K562 (cell line): ENCODE results near the gene CCDC9B.

Experiments used
- CHD4 ChIP-seq: fragments of 200-600 bp; sonication (generic); IDR thresholded peaks from 3 replicates; pipeline ENCODE4 v1.6.1; 2012; ENCODE audit warnings: low read depth, mild to moderate bottlenecking, mixed read lengths, low read length, inconsistent platforms; ENCODE audit not compliant: insufficient read depth, insufficient replicate concordance, poor library complexity, severe bottlenecking
- CTCF ChIP-seq, 3 experiments: IDR thresholded peaks in 2 of 3; conservative IDR thresholded peaks in 1 of 3; 2 replicates each; pipeline ENCODE4 v1.5.1; 2011 to 2012; ENCODE audit warnings: low read length in 3 of 3, mild to moderate bottlenecking in 3 of 3, control low read depth in 2 of 3, improper control_type of control experiment in 1 of 3, inconsistent platforms in 1 of 3, low read depth in 1 of 3, mixed read lengths in 1 of 3, moderate library complexity in 1 of 3; ENCODE audit not compliant: insufficient read depth in 2 of 3
- HMGN3 ChIP-seq: IDR thresholded peaks from 2 replicates; pipeline ENCODE4 v1.6.1; 2011; ENCODE audit warnings: borderline replicate concordance, low read depth, mild to moderate bottlenecking, mixed read lengths, low read length; ENCODE audit not compliant: insufficient read length; ENCODE audit errors: extremely low read depth
- TCF7 ChIP-seq: sonication (generic); IDR thresholded peaks from 2 replicates; pipeline ENCODE4 v1.6.1; 2016; ENCODE audit warnings: antibody characterized with exemption, borderline replicate concordance
- ZFP1 ChIP-seq: fragments of 450-650 bp; formaldehyde crosslinking; IDR thresholded peaks from 2 replicates; pipeline ENCODE4 v1.4.0; 2020; ENCODE audit warnings: mild to moderate bottlenecking, mixed read lengths
- ZNF444 ChIP-seq: fragments of 250-450 bp; sonication (Bioruptor Pico); IDR thresholded peaks from 2 replicates; pipeline ENCODE4 v1.4.0; 2020; ENCODE audit warnings: mild to moderate bottlenecking, moderate library complexity
- ZNF551 ChIP-seq: fragments of 250-450 bp; sonication (Bioruptor Pico); IDR thresholded peaks from 2 replicates; pipeline ENCODE4 v1.5.0; 2021; ENCODE audit warnings: mild to moderate bottlenecking, moderate library complexity
- ZNF561 ChIP-seq: fragments of 450-650 bp; formaldehyde crosslinking; conservative IDR thresholded peaks from 2 replicates; pipeline ENCODE4 v1.4.0; 2020; ENCODE audit warnings: mild to moderate bottlenecking, moderate library complexity

- TF ChIP-seq ZNF561 (CRISPR knock-in tag) (no peak), HMGN3 (no peak), CHD4 (no peak), ZFP1 (no peak), CTCF (IDR thresholded peaks at IDR 0.05 in 2 of 3, conservative IDR thresholded peaks at IDR 0.05 in 1 of 3; ENCODE audit: insufficient read depth in 2 of 3, low read depth in 1 of 3, low read length in 3 of 3) (no peak), ZNF444 (CRISPR knock-in tag) (no peak), ZNF551 (CRISPR knock-in tag) (no peak), TCF7 (no peak)
These were observed 9.7 kb downstream of the CCDC9B start for GRCh38 chr15:40331026-40331425.
